AG09309 (cell line): ENCODE results near the gene MAPK6.
"Not testable (repeated sequence)": the region's sequence is repeated elsewhere in the genome, so short reads cannot be mapped to it uniquely, and the experiment has no call there.

Experiments
- DNase-seq: peaks from one replicate; pipeline ENCODE4 v3.0.0-alpha.2; 2010; ENCODE audit warnings: low read depth
- H3K4me3 ChIP-seq: 2 replicates; pipeline ENCODE4 v1.5.1; 2011; ENCODE audit warnings: mild to moderate bottlenecking, low read depth, low read length, moderate library complexity; ENCODE audit not compliant: control insufficient read depth
- CTCF ChIP-seq: IDR thresholded peaks from 2 replicates; pipeline ENCODE4 v1.5.1; 2011; ENCODE audit warnings: mild to moderate bottlenecking, low read depth, low read length, inconsistent platforms; ENCODE audit not compliant: insufficient read depth, control insufficient read depth; ENCODE audit errors: missing control alignments

MAPK6 gene

GRCh38 chr15:51973775-51974174, 45.2 kb upstream of the MAPK6 start:
- DNase-seq, result no peak
- no peak overlapping the region for H3K4me3 ChIP-seq
- TF ChIP-seq CTCF, result no peak

- H3K4me3 ChIP-seq, result peak overlapping the region; percentile 11
Observed at GRCh38 chr15:51982013-51982769, 36.8 kb upstream of the MAPK6 start.

GRCh38 chr15:51982770-51983103, 36.3 kb upstream of the MAPK6 start:
- no peak for DNase-seq
- no peak for TF ChIP-seq CTCF
- no peak overlapping the region for H3K4me3 ChIP-seq

More at GRCh38 chr15:51982013-51982769, 36.8 kb upstream of the MAPK6 start:
- peak; percentile 81 for DNase-seq
- peak; percentile 50 for TF ChIP-seq CTCF

- no peak overlapping the region for H3K4me3 ChIP-seq
- TF ChIP-seq CTCF, result no peak
- DNase-seq, result no peak
Observed at GRCh38 chr15:51991141-51991540, 27.9 kb upstream of the MAPK6 start.

GRCh38 chr15:51992953-51993352, 26.1 kb upstream of the MAPK6 start:
- no peak for TF ChIP-seq CTCF
- no peak for DNase-seq
- no peak overlapping the region for H3K4me3 ChIP-seq

GRCh38 chr15:52002351-52002750, 16.7 kb upstream of the MAPK6 start:
- no peak for DNase-seq
- TF ChIP-seq CTCF, result no peak
- no peak overlapping the region for H3K4me3 ChIP-seq

- not testable (repeated sequence) for DNase-seq, H3K4me3 ChIP-seq
Observed at GRCh38 chr15:52003089-52003488, 15.9 kb upstream of the MAPK6 start.
